Liver (tissue), 3 donors: Measurements from ENCODE around the gene PTPN14.

Source experiments
- ATF3 ChIP-seq: IDR thresholded peaks from 2 replicates; pipeline ENCODE4 v1.6.1; 2016; ENCODE audit warnings: antibody characterized with exemption
- CTCF ChIP-seq: fragments of 150-350 bp; IDR thresholded peaks from 2 replicates; pipeline ENCODE4 v1.5.1; 2017; ENCODE audit warnings: improper control_type of control experiment, low read depth, low read length; ENCODE audit not compliant: missing input control
- EGR1 ChIP-seq, 2 donors: IDR thresholded peaks; 2 replicates each; pipeline ENCODE4 v1.6.1; 2016 to 2018; ENCODE audit warnings: antibody characterized with exemption in 2 of 2, low read depth in 2 of 2
- GABPA ChIP-seq, 2 donors: IDR thresholded peaks in 1 of 2; conservative IDR thresholded peaks in 1 of 2; 2 replicates each; pipeline ENCODE4 v1.6.1; 2016; ENCODE audit warnings: antibody characterized with exemption in 2 of 2, mild to moderate bottlenecking in 1 of 2, moderate library complexity in 1 of 2
- HNF4G ChIP-seq: IDR thresholded peaks from 2 replicates; pipeline ENCODE4 v1.6.1; 2016; ENCODE audit warnings: antibody characterized with exemption
- MAX ChIP-seq: IDR thresholded peaks from 2 replicates; pipeline ENCODE4 v1.6.1; 2016; ENCODE audit warnings: antibody characterized with exemption
- RAD21 ChIP-seq, 2 donors: IDR thresholded peaks; 2 replicates each; pipeline ENCODE4 v1.6.1; 2016; ENCODE audit warnings: antibody characterized with exemption in 2 of 2, mild to moderate bottlenecking in 2 of 2
- REST ChIP-seq: IDR thresholded peaks from 2 replicates; pipeline ENCODE4 v1.6.1; 2016; ENCODE audit warnings: antibody characterized with exemption, mild to moderate bottlenecking
- RXRA ChIP-seq, 2 donors: IDR thresholded peaks; 2 replicates each; pipeline ENCODE4 v1.6.1; 2017 to 2018; ENCODE audit warnings: antibody characterized with exemption in 2 of 2, mild to moderate bottlenecking in 1 of 2
- SP1 ChIP-seq: IDR thresholded peaks from 2 replicates; pipeline ENCODE4 v1.6.1; 2018; ENCODE audit warnings: antibody characterized with exemption, mild to moderate bottlenecking
- TAF1 ChIP-seq: conservative IDR thresholded peaks from 2 replicates; pipeline ENCODE4 v1.6.1; 2016; ENCODE audit warnings: antibody characterized with exemption, mild to moderate bottlenecking
- YY1 ChIP-seq: IDR thresholded peaks from 2 replicates; pipeline ENCODE4 v1.6.1; 2016; ENCODE audit warnings: antibody characterized with exemption, mild to moderate bottlenecking
- ZBTB33 ChIP-seq: IDR thresholded peaks from 2 replicates; pipeline ENCODE4 v1.6.1; 2016; ENCODE audit warnings: antibody characterized with exemption
- donor health status: healthy.
- donor health status: healthy.

GRCh38 chr1:214364386-214364785 is 187.0 kb downstream of the PTPN14 start:
- TF ChIP-seq CTCF (no peak), HNF4G (no peak), ZBTB33 (no peak), EGR1 (IDR thresholded peaks at IDR 0.05; ENCODE audit: low read depth in 2 of 2) (no peak), ATF3 (no peak), REST (no peak), RAD21 (IDR thresholded peaks at IDR 0.05) (no peak), MAX (no peak), SP1 (no peak), RXRA (IDR thresholded peaks at IDR 0.05) (no peak), YY1 (no peak), TAF1 (no peak), GABPA (IDR thresholded peaks at IDR 0.05 in 1 of 2, conservative IDR thresholded peaks at IDR 0.05 in 1 of 2) (no peak)
